ENCODE results near the gene PHF10. TPM values are rescaled to one million over a fixed set of nuclear protein-coding genes. Genes with fewer than 3 reads are reported as not detected.

PHF10 gene
- total and polyA plus RNA-seq, 2 of the 4 experiments (the other 2 are of a cell fraction) = 7.3 to 15.9 TPM

- Histone ChIP-seq H3K36me3 (ENCODE audit: control insufficient read depth, insufficient read depth, low read length) (peaks cover 4% of the 10 kb centered on the region), H2BK15ac (ENCODE audit: low read depth, low read length) (no peak overlapping the region), H4K8ac (ENCODE audit: low read depth in 2 of 2, low read length in 2 of 2) (no peak overlapping the region), H3K79me1 (ENCODE audit: low read depth in 1 of 2, low read length in 2 of 2) (peaks cover 15 to 32% of the 10 kb centered on the region in 2 experiments), H4K5ac (ENCODE audit: low read depth, low read length) (no peak overlapping the region), H3K27me3 (ENCODE audit: control insufficient read depth, insufficient read depth, low read length) (no peaks in the 10 kb centered on the region), H3K4me2 (ENCODE audit: low read depth, low read length) (peak overlapping the region; percentile 55), H3K4ac (ENCODE audit: low read depth, low read length) (0 out of 2 replicates have a peak overlapping the region, but pooled peaks have one; percentile 31), H3K9me3 (ENCODE audit: control insufficient read depth, insufficient read depth, low read length) (peaks cover 6% of the 10 kb centered on the region), H3K9me1 (ENCODE audit: insufficient read depth, low read length) (peaks cover 7% of the 10 kb centered on the region), H2AFZ (replicated peaks; ENCODE audit: low read length, poor library complexity) (no peak overlapping the region), H3K4me1 (ENCODE audit: control insufficient read depth, insufficient read depth, low read length) (peaks cover 4% of the 10 kb centered on the region), H3K9ac (ENCODE audit: low read depth, low read length) (no peak overlapping the region), H2BK120ac (ENCODE audit: low read depth, low read length) (no peak overlapping the region), H3K18ac (ENCODE audit: low read depth, low read length) (no peak overlapping the region), H3K56ac (ENCODE audit: extremely low read depth, insufficient read depth, low read length) (no peak overlapping the region), H4K20me1 (ENCODE audit: insufficient read depth, low read length) (peaks cover 3% of the 10 kb centered on the region; the same call in 1 of the 2 replicates), H2BK20ac (ENCODE audit: low read depth, low read length) (no peak overlapping the region), H2AK9ac (replicated peaks; ENCODE audit: low read depth, low read length, poor library complexity) (no peak overlapping the region), H3K4me3 (ENCODE audit: insufficient read depth, low read depth, low read length) (no peak overlapping the region), H4K91ac (ENCODE audit: insufficient read depth, low read depth, low read length) (no peak overlapping the region), H3K27ac (ENCODE audit: insufficient read depth, low read length) (0 out of 2 replicates have a peak overlapping the region, but pooled peaks have one; percentile 19), H3K23ac (ENCODE audit: low read depth, low read length) (no peak overlapping the region), H2BK5ac (ENCODE audit: low read depth, low read length, poor library complexity, severe bottlenecking) (peak overlapping the region; percentile 76), H3K14ac (replicated peaks; ENCODE audit: low read depth, low read length) (no peak overlapping the region), H2AK5ac (ENCODE audit: low read depth, low read length) (no peak overlapping the region)
- no TSS peak for BruUV-seq (replicated peaks)
- ChIA-PET CTCF (no interaction called here), POLR2A (ENCODE audit: unreplicated experiment) (no interaction called here)
- in situ Hi-C loops (cut with MboI; ENCODE audit: low sequenced_read_pairs) = no loop called here
- 39% methylated on average over 5 of the region's 6 CpGs; no CpG with 5 or more reads in 1 of the 2 experiments for WGBS, 2 experiments (ENCODE audit: extremely low coverage in 2 of 2, insufficient read length in 1 of 2)
- DNase-seq (peak; percentile 88), ATAC-seq (ENCODE audit: low read depth) (peak; percentile 87)
- intact Hi-C loops (cut with micrococcal nuclease) = no loop called here
- TF ChIP-seq USF2 (IDR thresholded peaks at IDR 0.05; ENCODE audit: low read depth, low read length) = no peak
- no peak for TF ChIP-seq CHD1 (IDR thresholded peaks at IDR 0.05; ENCODE audit: low read depth, low read length)
- 0 out of 2 replicates have a peak, but pooled peaks have one; percentile 32 for TF ChIP-seq RFX5 (IDR thresholded peaks at IDR 0.05; ENCODE audit: low read depth, low read length)
- TF ChIP-seq NFE2L2 (IDR thresholded peaks at IDR 0.05; ENCODE audit: low read depth, low read length) = no peak
- TF ChIP-seq MXI1 (IDR thresholded peaks at IDR 0.05; ENCODE audit: borderline replicate concordance, low read depth, low read length) = peak; percentile 77; the same call in 1 of the 2 replicates
- peak; percentile 30; the same call in 1 of the 2 replicates for TF ChIP-seq FOS (IDR thresholded peaks at IDR 0.05; ENCODE audit: low read depth, low read length)
- TF ChIP-seq CEBPB (IDR thresholded peaks at IDR 0.05; ENCODE audit: low read depth, low read length) = peak; percentile 91
- dilution Hi-C loops (cut with HindIII; ENCODE audit: low sequenced_read_pairs, unreplicated experiment) = no loop called here
These were observed 35.0 kb downstream of the PHF10 start for GRCh38 chr6:169689287-169689686.

Data from IMR-90 (cell line).